NCI-H748 (cell line): ENCODE results near the gene ODF2.
"Not testable (repeated sequence)": the region's sequence is repeated elsewhere in the genome, so short reads cannot be mapped to it uniquely, and the experiment has no call there.

Experiments used
- DNase-seq: peaks from one replicate; lab custom pipeline; 2025; ENCODE audit not compliant: unreplicated experiment; lab: John Stamatoyannopoulos, UW

Gene ODF2

GRCh38 chr9:128482186-128482585 lies 26.4 kb downstream of the ODF2 start:
- no peak for DNase-seq

GRCh38 chr9:128484686-128485413 lies 29.0 kb downstream of the ODF2 start:
- DNase-seq = no peak

DNA sequence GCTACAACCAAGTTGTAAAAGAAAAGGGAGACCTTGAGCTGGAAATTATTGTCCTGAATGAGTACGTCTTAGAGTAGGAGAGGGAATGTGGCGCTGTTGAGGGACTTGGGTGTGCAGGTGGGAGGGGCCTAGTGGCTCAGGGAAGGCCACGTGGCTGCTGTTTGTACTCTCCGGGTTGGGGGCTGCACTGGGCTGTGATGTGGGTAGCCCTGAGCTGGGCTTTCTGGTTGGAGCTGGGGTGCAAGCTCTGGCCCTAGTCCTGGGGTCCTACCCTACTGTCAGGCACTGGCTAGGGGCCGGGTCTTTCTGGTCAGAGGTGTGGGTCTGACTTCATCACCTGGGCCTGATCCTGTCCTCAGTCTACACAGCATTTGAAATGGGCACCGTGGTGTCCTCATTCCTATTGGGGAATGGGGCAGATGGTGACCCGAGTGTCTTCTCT lies 29.6 kb downstream of the ODF2 start:
- no peak for DNase-seq

DNA sequence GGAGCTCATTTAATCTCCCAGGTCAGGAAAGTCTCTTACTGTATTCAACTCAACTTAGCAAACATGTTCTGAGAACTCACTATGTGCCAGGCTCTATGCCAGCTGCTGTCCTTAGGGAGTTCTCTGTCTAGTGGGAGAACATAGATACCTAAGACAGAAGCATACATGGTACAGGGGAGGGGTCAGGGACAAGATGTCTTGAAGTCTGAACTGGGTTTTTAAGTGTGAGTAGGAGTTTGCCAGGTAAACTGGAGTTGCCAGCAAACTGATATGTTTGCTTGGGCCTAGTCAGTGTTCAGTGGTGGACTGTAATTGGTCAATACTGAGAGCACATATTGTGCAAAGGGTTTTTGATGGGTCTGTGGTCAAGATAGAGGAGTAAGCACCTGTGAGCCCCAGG lies 30.4 kb downstream of the ODF2 start:
- no peak for DNase-seq

DNA sequence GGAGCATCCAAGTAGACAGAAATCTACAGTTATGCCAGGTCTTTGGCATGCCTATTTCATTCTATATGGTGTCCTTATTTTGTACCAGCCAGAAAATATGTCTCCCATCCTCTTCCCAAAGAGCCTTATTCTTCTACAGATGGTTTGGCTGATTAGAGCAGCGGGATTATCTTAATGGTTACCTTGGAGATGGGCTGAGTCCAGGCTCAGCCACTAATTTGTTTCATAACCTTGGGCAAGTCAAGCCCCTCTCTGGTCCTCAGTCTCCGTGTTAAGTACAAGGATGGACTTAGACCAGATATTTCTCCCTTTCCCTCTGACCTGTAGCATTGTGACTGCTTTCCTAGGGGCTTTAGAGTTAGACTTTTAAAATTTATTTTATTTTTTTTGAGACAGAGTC lies 37.6 kb downstream of the ODF2 start:
- no peak for DNase-seq

- DNase-seq = peak; percentile 25
Observed at GRCh38 chr9:128494108-128494745, 38.4 kb downstream of the ODF2 start.

DNA sequence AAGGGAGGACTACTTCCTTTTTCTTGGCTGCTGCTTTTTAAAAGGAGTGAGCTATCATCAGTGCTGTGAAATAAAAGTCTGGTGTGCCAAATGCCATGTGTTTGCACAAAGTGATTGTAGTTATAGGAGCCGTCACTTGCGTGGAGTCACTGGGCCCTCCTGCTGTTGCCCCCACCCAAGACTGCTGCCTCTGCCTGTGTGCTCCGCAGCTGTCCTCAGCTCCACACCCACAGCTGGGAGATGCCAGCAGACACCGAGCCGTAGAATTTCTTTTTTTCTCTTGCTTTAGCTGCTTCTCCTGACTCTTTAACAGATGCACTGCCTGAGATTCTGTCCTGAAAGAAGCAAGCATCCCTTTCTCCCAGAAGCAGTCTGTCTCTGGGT lies 38.9 kb downstream of the ODF2 start:
- no peak for DNase-seq

DNA sequence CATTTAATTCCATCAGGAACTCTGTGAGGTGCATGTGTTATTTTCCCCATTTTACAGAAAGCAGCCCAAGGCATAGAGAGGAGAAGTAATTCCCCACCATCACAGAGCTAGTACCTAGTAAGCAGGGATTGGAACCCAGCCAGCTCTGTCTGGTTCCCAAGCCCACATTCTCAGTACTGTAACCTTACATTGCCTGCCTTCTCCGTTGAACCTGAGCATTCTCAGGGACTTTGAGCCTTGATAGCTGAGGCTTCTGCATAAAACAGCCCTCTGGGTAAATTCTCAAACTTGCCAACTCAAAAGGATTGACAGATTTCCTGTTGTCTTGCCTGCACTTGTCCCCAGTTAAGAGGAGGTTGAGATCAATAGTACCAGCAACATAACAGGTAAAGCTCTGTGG lies 39.5 kb downstream of the ODF2 start:
- DNase-seq = no peak

DNA sequence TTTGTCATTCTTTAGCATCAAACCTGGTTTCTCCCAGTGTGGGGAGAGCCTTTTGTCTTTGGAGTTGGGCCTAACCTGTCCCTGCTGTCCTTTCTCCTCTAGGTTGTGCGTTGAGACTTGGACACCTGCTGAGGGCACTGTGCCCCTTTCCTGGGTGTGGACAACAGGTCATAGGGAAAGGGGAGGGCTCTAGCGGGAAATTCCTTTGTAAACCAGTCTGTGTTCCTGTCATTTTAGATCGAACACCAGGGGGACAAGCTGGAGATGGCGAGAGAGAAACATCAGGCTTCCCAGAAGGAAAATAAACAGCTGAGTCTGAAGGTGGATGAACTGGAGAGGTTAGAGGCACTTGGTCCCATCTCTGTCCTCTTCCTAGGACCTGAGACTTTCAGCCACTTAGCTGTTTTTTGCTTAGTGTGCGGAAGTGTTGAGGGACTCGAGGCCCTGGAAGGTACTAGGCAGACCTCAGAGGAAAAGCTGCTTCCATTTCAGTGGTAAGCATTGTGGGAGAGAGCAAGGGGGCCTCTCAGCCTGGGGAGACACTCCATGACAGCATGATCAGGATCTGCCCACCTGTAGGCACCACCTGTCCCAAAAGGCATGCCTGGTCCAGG lies 40.1 kb downstream of the ODF2 start:
- no peak for DNase-seq

DNA sequence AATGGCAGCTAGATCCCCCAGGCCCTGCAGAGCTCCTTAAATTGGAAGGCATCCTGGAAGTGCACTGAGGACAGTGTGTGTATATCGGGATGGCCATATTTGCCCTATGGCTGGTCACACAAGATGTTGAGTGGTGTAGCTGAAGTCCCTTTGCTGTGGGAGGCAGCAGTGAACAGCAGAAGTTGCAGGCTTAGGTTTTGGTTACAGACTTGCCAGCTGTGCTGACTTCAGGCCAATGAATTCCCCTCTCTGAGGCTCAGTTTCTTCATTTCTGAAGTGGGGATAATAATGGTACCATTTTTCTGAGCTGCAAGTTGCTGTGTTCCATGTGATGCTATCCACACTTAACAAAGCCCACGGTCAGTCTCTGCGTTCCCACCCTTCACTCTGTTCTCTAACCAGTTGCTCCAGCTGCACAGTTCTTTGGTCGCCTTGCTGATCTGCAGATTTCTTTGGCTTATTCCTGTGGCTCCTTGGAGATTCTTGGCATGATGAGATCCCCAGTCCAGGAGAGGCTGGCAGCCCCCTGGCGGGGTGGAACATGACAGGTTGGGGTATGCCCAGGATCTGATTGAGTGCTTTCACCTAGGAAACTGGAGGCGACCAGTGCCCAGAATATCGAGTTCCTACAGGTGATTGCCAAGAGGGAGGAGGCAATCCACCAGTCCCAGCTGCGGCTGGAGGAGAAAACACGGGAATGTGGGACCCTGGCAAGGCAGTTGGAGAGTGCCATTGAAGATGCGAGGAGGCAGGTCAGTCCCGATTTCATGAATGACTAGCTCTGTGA lies 42.2 kb downstream of the ODF2 start:
- no peak for DNase-seq

DNA sequence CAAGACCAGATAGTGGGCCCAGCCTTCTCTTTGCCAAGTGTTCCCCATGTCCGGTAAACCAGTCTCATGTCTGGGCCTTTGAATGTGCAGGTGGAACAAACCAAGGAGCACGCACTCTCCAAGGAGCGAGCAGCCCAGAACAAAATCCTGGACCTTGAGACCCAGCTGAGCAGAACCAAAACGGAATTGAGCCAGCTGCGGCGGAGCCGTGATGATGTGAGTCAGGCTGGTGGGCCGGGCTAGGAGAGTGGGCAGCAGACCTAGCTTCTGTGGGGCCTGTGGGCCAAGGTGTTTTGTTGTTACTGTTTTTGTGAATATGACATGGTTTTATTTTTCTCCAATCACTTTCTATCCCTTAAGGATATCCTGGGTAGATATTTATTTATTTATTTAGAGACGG lies 43.1 kb downstream of the ODF2 start:
- DNase-seq = no peak

- DNase-seq = no peak
Observed at GRCh38 chr9:128499920-128500319, 44.1 kb downstream of the ODF2 start.

DNA sequence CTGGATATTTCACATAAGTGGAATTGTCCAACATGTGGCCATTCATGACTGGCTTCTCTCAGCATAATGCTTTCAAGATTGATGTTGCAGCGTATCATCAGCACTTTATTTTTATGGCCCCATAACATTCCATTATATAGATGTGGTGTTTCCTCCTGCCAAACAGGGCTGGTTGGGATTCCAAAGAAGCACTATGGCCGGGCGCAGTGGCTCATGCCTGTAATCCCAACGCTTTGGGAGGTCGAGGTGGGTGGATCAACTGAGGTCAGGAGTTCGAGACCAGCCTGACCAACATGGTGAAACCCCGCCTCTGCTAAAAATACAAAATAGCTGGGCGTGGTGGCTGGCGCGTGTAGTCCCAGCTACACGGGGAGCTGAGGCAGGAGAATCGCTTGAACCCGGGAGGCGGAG lies 47.6 kb downstream of the ODF2 start:
- DNase-seq = not testable (repeated sequence)

DNA sequence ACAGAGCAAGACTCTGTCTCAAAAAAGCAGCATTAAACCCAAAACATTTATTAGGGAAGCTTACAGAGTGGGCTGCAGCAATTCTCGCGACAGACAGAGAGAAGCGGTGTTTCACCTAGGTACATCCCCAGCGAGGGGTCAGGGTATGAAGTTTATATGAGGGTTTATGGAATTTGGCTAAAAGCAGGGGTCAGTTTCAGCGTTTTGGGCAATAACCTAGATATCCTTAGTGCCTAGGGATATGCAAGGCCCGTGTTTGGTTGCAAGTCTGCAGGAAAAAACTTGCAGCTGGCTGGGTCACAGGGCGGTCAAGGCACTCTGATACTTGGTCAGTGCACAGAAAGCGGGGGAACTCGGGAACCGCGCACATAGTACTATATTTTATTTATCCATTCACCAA lies 48.1 kb downstream of the ODF2 start:
- DNase-seq = peak; percentile 32

- peak; percentile 94 for DNase-seq
Observed at GRCh38 chr9:128504485-128505413, 48.9 kb downstream of the ODF2 start, which contains the start of gene GLE1. TSS of gene GLE1 (plus strand) at chr9:128504719. CDS start at chr9:128504806, 87 bp downstream.

GRCh38 chr9:128505414-128505765 lies 49.6 kb downstream of the ODF2 start:
- DNase-seq = no peak

- DNase-seq = not testable (repeated sequence)
Observed at GRCh38 chr9:128505906-128506305, 50.1 kb downstream of the ODF2 start.

GRCh38 chr9:128512820-128513219 lies 57.0 kb downstream of the ODF2 start:
- no peak for DNase-seq

GRCh38 chr9:128521956-128522355 lies 66.2 kb downstream of the ODF2 start:
- no peak for DNase-seq

DNA sequence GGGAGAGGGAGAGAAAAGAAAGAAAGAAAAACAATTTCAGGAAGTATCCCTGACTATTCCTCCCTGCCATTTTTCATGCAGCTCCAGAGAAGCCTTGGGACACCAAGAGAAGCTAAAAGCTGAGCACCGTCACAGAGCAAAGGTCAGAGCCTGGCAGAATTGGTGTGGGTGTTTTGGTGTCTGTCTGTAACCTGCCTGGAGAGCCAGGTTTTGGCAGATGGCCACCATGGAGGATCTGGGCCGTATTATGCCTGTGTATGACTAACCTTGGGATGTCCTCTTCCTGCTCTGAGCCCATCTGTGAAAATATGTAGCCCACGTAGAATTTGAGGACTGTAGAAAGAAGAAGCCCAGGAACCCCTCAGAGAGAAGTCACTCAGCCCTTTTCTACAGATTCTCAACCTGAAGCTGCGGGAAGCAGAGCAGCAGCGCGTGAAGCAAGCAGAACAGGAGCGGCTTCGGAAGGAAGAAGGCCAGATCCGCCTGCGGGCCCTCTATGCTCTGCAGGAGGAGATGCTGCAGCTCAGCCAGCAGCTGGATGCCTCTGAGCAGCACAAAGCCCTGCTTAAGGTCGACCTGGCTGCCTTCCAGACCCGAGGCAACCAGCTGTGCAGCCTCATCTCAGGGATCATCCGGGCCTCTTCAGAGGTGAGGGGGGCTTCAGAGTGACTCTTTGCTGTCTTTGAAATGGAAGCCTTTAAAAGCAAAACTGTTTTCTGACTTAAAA lies 67.6 kb downstream of the ODF2 start:
- DNase-seq = no peak
